Aorta (tissue), 5 donors: Measurements from ENCODE around the gene TPP1. TPM values are rescaled to one million over a fixed set of nuclear protein-coding genes. Genes with fewer than 3 reads are reported as not detected.

Experiments used
- ATAC-seq: fragments of 200-7000 bp; cut with Tn5 transposase; one replicate; pipeline ENCODE4 v1.9.1; 2022; ENCODE audit warnings: moderate library complexity; ENCODE audit not compliant: low FRiP score
- DNase-seq, 2 donors: peaks; one replicate each; pipeline ENCODE4 v3.0.0-alpha.2; 2020
- H3K27ac ChIP-seq, 2 donors: one replicate each; pipeline ENCODE4 v1.5.1; 2013; ENCODE audit warnings: low read length in 2 of 2, mild to moderate bottlenecking in 2 of 2, moderate library complexity in 2 of 2, control low read depth in 1 of 2, inconsistent platforms in 1 of 2, low read depth in 1 of 2
- H3K27me3 ChIP-seq, 2 donors: one replicate each; pipeline ENCODE4 v1.6.1; 2013; ENCODE audit warnings: control low read depth in 1 of 2, low read length in 1 of 2, mild to moderate bottlenecking in 1 of 2, moderate library complexity in 1 of 2; ENCODE audit not compliant: insufficient read depth in 2 of 2, control insufficient read depth in 1 of 2
- H3K36me3 ChIP-seq, 2 donors: one replicate each; pipeline ENCODE4 v1.6.1; 2013; ENCODE audit warnings: control low read depth in 1 of 2, low read length in 1 of 2, mild to moderate bottlenecking in 1 of 2; ENCODE audit not compliant: insufficient read depth in 2 of 2, control insufficient read depth in 1 of 2
- H3K4me1 ChIP-seq, 2 donors: one replicate each; pipeline ENCODE4 v1.6.1; 2013; ENCODE audit warnings: low read length in 2 of 2, control low read depth in 1 of 2, mild to moderate bottlenecking in 1 of 2, moderate library complexity in 1 of 2; ENCODE audit not compliant: insufficient read depth in 2 of 2, control insufficient read depth in 1 of 2
- H3K4me3 ChIP-seq, 2 donors: one replicate each; pipeline ENCODE4 v1.5.1; 2013; ENCODE audit warnings: low read length in 2 of 2, control low read depth in 1 of 2, mild to moderate bottlenecking in 1 of 2
- H3K9me3 ChIP-seq: one replicate; pipeline ENCODE4 v1.6.1; 2013; ENCODE audit warnings: mild to moderate bottlenecking, low read length; ENCODE audit not compliant: control insufficient read depth
- WGBS, 2 donors: extraction: QIAGEN DNeasy Blood & Tissue Kit; methylation state at CpG; one replicate each; pipeline ENCODE4 v1.1.7; 2013; 5-methylcytosine and 5-hydroxymethylcytosine counted together
- intact Hi-C, 2 donors: fragments of 100-400 bp; cut with DNase I; formaldehyde crosslinking; loops; one replicate each; pipeline versions ENCODE4 v1.14.2 to v1.15.0; 2022
- long read RNA-seq, 2 donors: library from polyadenylated mRNA; unstranded; transcript quantifications; one replicate each; pipeline ENCODE4 v2.0.0, GENCODE V29; 2020 to 2021
- polyA plus RNA-seq, 2 donors: library from polyadenylated mRNA; stranded (reverse); fragments of 200-250 nt; gene quantifications; one replicate each; pipeline ENCODE4 v1.2.3, GENCODE V29; 2013
- total RNA-seq, 2 donors: library from RNA; stranded (reverse); fragmentation: NEBNext Ultra II Directional; extraction: Animal tissue kit (Norgen Biotek cat#: 25700); gene quantifications; one replicate each; pipeline ENCODE4 v1.2.1, GENCODE V29; 2021
- donor health status: healthy with polysubstance abuse.
- donor health status: Bipolar disorder and iron deficiency.
- donor health status: DM: no; HTN: no; CAD: no.
- donor health status: DM: no; HTN: no; CAD: no.
- donor health status: DM: yes; HTN: yes; CAD: no.

The TPP1 gene
- 100 to 1,000 TPM in 1 of 2 donors, 10 to 100 TPM in 1; 79.5 to 125 TPM for total RNA-seq
- 10 to 100 TPM; 26.8 to 38.0 TPM for polyA plus RNA-seq
- long read RNA-seq, donor 1, transcript TPP1-214 (12 exons, 3,578 nt): minor isoform, 5 of 75 reads
- long read RNA-seq, donor 1, transcript TPP1-201 (13 exons, 3,560 nt): major isoform, 50 of 75 reads
- long read RNA-seq, donor 1, partial matches to known transcripts: 9 of 75 reads
- long read RNA-seq, donor 1, other reads (novel, unspliced or antisense): 5 of 75 reads
- long read RNA-seq, donor 2, transcript TPP1-201 (13 exons, 3,560 nt): major isoform, 26 of 52 reads
- long read RNA-seq, donor 2, partial matches to known transcripts: 15 of 52 reads
- long read RNA-seq, donor 2, other reads (novel, unspliced or antisense): 8 of 52 reads

GRCh38 chr11:6619004-6619745 is at the start of gene TPP1:
Gene TPP1 (minus strand): TSS chr11:6619422. CDS start chr11:6619400, 22 bp downstream.
- intact Hi-C loops: loop anchor here (1.0 to 5.0 kb wide), 3 partner anchors 38 to 64 kb away; partner anchors contain the start of genes MRPL17 (in 2 of the 2) and DCHS1 (in 1 of the 2)

GRCh38 chr11:6667733-6668374 is 48.6 kb upstream of the TPP1 start:
- H3K4me3 ChIP-seq: no peak overlapping the region
- ATAC-seq (peak; percentile 56), DNase-seq (no peak)
- no peaks in the 10 kb centered on the region for H3K27me3 ChIP-seq
- H3K36me3 ChIP-seq: no peaks in the 10 kb centered on the region
- no peaks in the 10 kb centered on the region for H3K9me3 ChIP-seq
- H3K4me1 ChIP-seq: peaks cover 0 to 2% of the 10 kb centered on the region in 2 donors
- WGBS, 2 donors: 71 to 76% methylated on average over 3 of the region's 3 CpGs
- intact Hi-C loops: loop anchor here in 1 of 2 donors (2.0 kb wide), 1 partner anchor 137 kb away; no protein-coding TSS in a partner anchor
- no peak overlapping the region for H3K27ac ChIP-seq

More at GRCh38 chr11:6619004-6619745, at the start of gene TPP1:
- DNase-seq (peak; percentile 93 to 94), ATAC-seq (peak; percentile 95)
- no peaks in the 10 kb centered on the region for H3K4me1 ChIP-seq
- H3K27me3 ChIP-seq: no peaks in the 10 kb centered on the region
- peak within 1 kb of the TSS; percentile 55 to 74 for H3K4me3 ChIP-seq
- WGBS, 2 donors: 0 to 1% methylated on average over 16 of the region's 16 CpGs
- H3K27ac ChIP-seq: peak within 1 kb of the TSS in 1 of 2 donors; percentile 65
- peaks cover 0 to 2% of the 10 kb centered on the region in 2 donors for H3K36me3 ChIP-seq
- H3K9me3 ChIP-seq: no peaks in the 10 kb centered on the region

- Histone ChIP-seq H3K4me1 (peaks cover 0 to 2% of the 10 kb centered on the region in 2 donors), H3K27ac (no peak overlapping the region), H3K9me3 (no peaks in the 10 kb centered on the region), H3K36me3 (no peaks in the 10 kb centered on the region), H3K27me3 (no peaks in the 10 kb centered on the region), H3K4me3 (no peak overlapping the region)
- intact Hi-C loops: no loop called here
- no peak for ATAC-seq
- no peak for DNase-seq
- 94 to 97% methylated on average over 4 of the region's 4 CpGs for WGBS, 2 donors
Observed at GRCh38 chr11:6666302-6667183, 47.3 kb upstream of the TPP1 start.

- Histone ChIP-seq H3K27me3 (no peaks in the 10 kb centered on the region), H3K4me3 (no peak overlapping the region), H3K4me1 (peaks cover 0 to 2% of the 10 kb centered on the region in 2 donors), H3K27ac (no peak overlapping the region), H3K36me3 (no peaks in the 10 kb centered on the region), H3K9me3 (no peaks in the 10 kb centered on the region)
- intact Hi-C loops: no loop called here
- WGBS, 2 donors: 0 to 5% methylated on average over 1 of the region's 1 CpG
- DNase-seq: no peak
- no peak for ATAC-seq
Observed at GRCh38 chr11:6664551-6664950, 45.3 kb upstream of the TPP1 start.

DNA sequence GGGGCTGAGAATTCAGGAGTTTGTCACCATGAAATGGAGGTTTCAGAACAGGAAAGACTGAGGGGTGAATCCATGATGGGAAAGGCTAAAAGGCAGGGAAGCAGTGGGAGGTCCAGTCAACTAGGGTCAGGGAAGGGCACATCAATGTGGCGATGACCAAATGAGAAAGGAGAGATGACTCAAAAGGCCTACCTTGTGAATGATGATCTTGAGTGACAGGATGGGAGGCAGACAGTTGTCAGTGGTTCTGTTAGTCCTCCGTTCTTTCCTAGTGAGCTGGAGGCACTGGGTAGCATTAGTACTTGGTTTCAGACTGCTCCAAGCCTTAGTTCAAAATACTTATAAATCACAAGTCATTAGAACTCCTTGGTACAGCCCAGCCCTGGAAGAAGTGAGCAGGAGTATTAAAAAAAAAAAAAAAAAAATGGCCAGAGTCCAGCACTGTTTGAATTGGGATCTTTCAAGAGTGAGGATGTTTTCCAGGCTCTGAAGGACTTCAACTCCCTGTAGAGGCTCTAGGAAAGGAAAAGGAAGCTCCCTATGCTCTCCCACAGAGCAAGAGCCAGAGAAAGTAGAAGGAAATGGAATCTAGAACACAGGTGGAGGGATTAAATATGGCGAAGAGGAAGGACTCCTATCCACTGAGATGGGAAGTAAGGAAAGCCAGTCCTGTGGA is 44.7 kb upstream of the TPP1 start:
- ATAC-seq (no peak), DNase-seq (no peak)
- H3K4me1 ChIP-seq: peaks cover 0 to 2% of the 10 kb centered on the region in 2 donors
- H3K9me3 ChIP-seq: no peaks in the 10 kb centered on the region
- intact Hi-C loops: no loop called here
- H3K27me3 ChIP-seq: no peaks in the 10 kb centered on the region
- H3K4me3 ChIP-seq: no peak overlapping the region
- H3K27ac ChIP-seq: no peak overlapping the region
- WGBS, 2 donors: 65 to 86% methylated on average over 2 to 3 of the region's 3 CpGs
- no peaks in the 10 kb centered on the region for H3K36me3 ChIP-seq

DNA sequence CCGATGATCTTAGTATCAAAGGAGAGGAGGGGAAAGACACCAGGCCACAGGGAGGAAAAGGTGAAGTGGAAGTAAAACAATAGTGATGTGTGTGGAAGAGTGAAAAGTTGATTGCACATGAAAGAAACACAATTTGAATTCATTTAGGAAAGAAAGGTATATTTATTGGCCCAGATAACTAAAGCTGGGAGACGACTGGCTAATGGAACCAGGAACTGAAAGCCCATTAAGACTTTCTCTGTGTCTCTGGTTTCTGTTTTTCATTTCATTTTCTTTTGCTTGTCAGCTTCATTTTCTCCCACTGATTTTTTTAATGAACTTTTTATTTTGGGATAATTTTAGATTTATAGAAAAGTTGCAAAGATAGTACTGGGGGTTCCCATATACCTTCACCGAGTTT is 41.5 kb upstream of the TPP1 start:
- intact Hi-C loops: no loop called here
- Histone ChIP-seq H3K36me3 (no peaks in the 10 kb centered on the region), H3K9me3 (no peaks in the 10 kb centered on the region), H3K4me1 (peaks cover 0 to 2% of the 10 kb centered on the region in 2 donors), H3K27me3 (no peaks in the 10 kb centered on the region), H3K4me3 (no peak overlapping the region), H3K27ac (no peak overlapping the region)
- DNase-seq (no peak), ATAC-seq (no peak)
- 92 to 94% methylated on average over 3 of the region's 3 CpGs for WGBS, 2 donors

DNA sequence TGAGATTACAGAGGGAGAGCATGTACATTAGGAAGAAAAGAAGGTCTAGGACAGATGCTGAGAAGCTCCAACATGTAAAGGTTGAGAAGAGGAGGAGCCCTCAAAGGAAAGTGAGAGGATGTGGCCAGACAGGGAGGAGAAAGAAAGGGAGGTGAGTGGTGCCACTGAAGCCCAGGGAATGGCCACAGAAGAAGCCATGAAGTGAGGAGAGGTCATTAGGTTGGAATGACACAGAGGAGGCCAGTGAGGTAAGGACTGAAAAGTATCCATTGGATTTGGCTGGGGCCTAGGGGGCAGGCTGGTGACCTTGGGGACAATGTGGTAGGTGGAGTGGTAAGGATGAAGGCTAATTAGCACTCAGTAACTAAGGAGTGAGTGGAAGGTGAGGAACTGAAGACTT is 39.4 kb upstream of the TPP1 start:
- DNase-seq (no peak), ATAC-seq (no peak)
- Histone ChIP-seq H3K27ac (no peak overlapping the region), H3K4me1 (peaks cover 0 to 4% of the 10 kb centered on the region in 2 donors), H3K9me3 (no peaks in the 10 kb centered on the region), H3K27me3 (no peaks in the 10 kb centered on the region), H3K4me3 (no peak overlapping the region), H3K36me3 (no peaks in the 10 kb centered on the region)
- intact Hi-C loops: loop anchor here (5.0 kb wide), 2 partner anchors 41 to 51 kb away; partner anchors contain the start of gene TPP1 (in 1 of the 2)
